Measurements from ENCODE around the gene ATP6AP1.

DNA sequence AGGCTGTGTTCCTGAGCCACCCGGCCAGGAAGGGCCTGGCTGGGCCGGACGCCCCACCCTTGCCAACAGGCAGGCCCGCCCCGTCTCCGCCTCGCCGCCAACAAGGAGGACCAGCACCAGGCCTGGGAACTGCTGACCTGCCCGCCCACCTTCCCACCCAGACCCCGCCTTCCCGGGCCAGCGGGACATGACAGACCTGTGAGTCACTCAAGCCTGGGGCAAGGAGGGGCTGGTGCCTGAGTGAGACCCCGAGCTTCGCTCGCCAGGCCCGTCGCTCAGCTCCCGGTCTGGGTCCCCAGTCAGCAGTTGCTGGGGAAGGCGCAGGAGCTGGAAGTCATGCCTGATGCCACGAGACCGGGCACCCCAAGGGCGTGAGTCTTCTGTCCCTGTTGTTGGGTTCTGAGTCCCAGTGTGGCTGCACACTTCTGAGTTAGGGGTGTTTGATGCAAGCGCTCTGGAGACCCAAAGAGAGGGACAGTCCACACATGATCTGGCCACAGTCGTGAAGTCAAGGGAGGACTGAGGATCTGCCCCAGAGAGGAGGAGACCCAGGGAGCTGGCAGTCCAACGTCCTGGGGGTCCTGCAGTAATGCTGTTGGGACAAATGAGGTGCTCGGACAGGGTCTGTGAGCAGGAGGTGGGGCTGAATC, 19.1 kb upstream of the ATP6AP1 start, which contains the start of gene DNASE1L1:
- no peak for TF ChIP-seq POLR2A (IDR thresholded peaks at IDR 0.05)
- TF ChIP-seq, protein P1, sequence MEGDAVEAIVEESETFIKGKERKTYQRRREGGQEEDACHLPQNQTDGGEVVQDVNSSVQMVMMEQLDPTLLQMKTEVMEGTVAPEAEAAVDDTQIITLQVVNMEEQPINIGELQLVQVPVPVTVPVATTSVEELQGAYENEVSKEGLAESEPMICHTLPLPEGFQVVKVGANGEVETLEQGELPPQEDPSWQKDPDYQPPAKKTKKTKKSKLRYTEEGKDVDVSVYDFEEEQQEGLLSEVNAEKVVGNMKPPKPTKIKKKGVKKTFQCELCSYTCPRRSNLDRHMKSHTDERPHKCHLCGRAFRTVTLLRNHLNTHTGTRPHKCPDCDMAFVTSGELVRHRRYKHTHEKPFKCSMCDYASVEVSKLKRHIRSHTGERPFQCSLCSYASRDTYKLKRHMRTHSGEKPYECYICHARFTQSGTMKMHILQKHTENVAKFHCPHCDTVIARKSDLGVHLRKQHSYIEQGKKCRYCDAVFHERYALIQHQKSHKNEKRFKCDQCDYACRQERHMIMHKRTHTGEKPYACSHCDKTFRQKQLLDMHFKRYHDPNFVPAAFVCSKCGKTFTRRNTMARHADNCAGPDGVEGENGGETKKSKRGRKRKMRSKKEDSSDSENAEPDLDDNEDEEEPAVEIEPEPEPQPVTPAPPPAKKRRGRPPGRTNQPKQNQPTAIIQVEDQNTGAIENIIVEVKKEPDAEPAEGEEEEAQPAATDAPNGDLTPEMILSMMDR (IDR thresholded peaks at IDR 0.05): no peak
